A673 (cell line): Measurements from ENCODE around the gene DLG2. TPM values are rescaled to one million over a fixed set of nuclear protein-coding genes. Genes with fewer than 3 reads are reported as not detected.

Experiments used
- BruUV-seq: library from RNA; stranded (reverse); fragments of 400-500 nt; replicated peaks from 2 replicates; lab custom pipeline; 2021; lab: Mats Ljungman, UMichigan
- CTCF ChIA-PET: fragments of 300-600 bp; sonication (Branson Sonifier 250); formaldehyde crosslinking; loops from one replicate; lab custom pipeline; 2022; ENCODE audit warnings: antibody characterized with exemption; lab: Charles Lee
- POLR2A ChIA-PET: fragments of 300-600 bp; sonication (Branson Sonifier 250); formaldehyde crosslinking; loops from one replicate; lab custom pipeline; 2022; ENCODE audit warnings: antibody characterized with exemption; ENCODE audit not compliant: low non-redundant PET; lab: Charles Lee
- DNase-seq: peaks from one replicate; pipeline ENCODE4 v3.0.0-alpha.2; 2015; ENCODE audit warnings: low spot score
- H3K27ac ChIP-seq: fragments of 200-600 bp; sonication (generic); 2 replicates; pipeline ENCODE4 v1.5.1; 2016; ENCODE audit warnings: mixed run types, low read depth, mild to moderate bottlenecking, mixed read lengths, antibody characterized with exemption, low read length; ENCODE audit not compliant: poor library complexity, severe bottlenecking
- H3K27me3 ChIP-seq: fragments of 200-600 bp; sonication (generic); replicated peaks from 2 replicates; pipeline ENCODE4 v1.6.1; 2017; ENCODE audit warnings: mixed run types, low read depth, mild to moderate bottlenecking, mixed read lengths, antibody characterized with exemption, low read length; ENCODE audit not compliant: insufficient read depth, poor library complexity
- H3K36me3 ChIP-seq: fragments of 200-600 bp; sonication (generic); 2 replicates; pipeline ENCODE4 v1.6.1; 2016; ENCODE audit warnings: mixed run types, mild to moderate bottlenecking, mixed read lengths, antibody characterized with exemption, low read length; ENCODE audit not compliant: insufficient read depth, poor library complexity, severe bottlenecking
- H3K4me1 ChIP-seq: fragments of 200-600 bp; sonication (generic); 2 replicates; pipeline ENCODE4 v1.6.1; 2017; ENCODE audit warnings: mixed run types, mild to moderate bottlenecking, mixed read lengths, antibody characterized with exemption, low read length; ENCODE audit not compliant: insufficient read depth, poor library complexity, severe bottlenecking
- H3K4me3 ChIP-seq: fragments of 200-600 bp; sonication (generic); 2 replicates; pipeline ENCODE4 v1.5.1; 2016; ENCODE audit warnings: low read depth, mixed run types, mild to moderate bottlenecking, mixed read lengths, low read length; ENCODE audit not compliant: poor library complexity, severe bottlenecking
- H3K9me3 ChIP-seq: fragments of 200-600 bp; sonication (generic); 2 replicates; pipeline ENCODE4 v1.6.1; 2016; ENCODE audit warnings: mixed run types, low read depth, mild to moderate bottlenecking, mixed read lengths, antibody characterized with exemption, low read length; ENCODE audit not compliant: poor library complexity, severe bottlenecking
- EZH2 ChIP-seq: fragments of 200-600 bp; sonication (generic); IDR thresholded peaks from 2 replicates; pipeline ENCODE4 v1.6.1; 2017; ENCODE audit warnings: borderline replicate concordance, low read depth, mild to moderate bottlenecking, mixed read lengths, antibody characterized with exemption, low read length; ENCODE audit not compliant: poor library complexity, severe bottlenecking
- intact Hi-C: fragments of 100-400 bp; cut with micrococcal nuclease; formaldehyde crosslinking; loops from one replicate; pipeline ENCODE4 v1.10.0; 2022; ENCODE audit not compliant: unreplicated experiment
- total RNA-seq: library from RNA; stranded (reverse); gene quantifications from 2 replicates; pipeline ENCODE4 v1.2.3, GENCODE V29; 2021
- TF ChIP-seq, protein P1 (sequence below): fragments of 300-800, 200-600 bp; sonication (generic); conservative IDR thresholded peaks from 2 replicates; pipeline ENCODE4 v1.5.1; 2017; ENCODE audit warnings: low read depth, mild to moderate bottlenecking, antibody characterized with exemption, low read length, moderate library complexity, mixed read lengths

DLG2 gene
- total RNA-seq, 1 experiment from 2014 or later = 277 TPM

DNA sequence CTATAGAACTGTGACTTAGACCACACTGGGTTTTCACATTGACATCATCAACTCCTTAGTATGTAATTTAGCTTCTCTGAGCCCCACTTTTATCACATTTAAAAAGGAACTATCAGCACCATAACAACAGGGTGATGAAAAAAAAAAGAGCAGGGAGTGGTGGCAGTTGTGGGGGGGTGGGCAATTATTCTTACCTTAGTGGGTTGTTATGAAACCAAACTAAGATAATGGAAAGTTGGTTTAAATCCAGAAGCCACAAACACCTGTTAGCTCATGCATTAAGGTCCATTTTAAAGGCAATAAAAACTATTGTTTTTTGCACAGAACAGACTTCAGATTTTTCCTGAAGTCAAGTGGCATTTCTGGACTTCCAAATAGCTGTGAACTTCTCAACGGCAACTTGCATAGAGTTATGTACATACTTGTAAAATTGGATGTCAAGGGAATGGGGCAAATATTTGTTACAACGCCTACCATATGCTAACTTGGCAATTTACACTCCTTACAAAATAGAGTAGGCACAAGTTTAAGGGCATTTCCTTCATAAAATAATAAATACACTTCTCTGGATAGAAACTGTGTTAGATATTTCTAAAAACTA is 793.6 kb downstream of the DLG2 start:
- intact Hi-C loops = no loop called here
- Histone ChIP-seq H3K9me3 (no peaks in the 10 kb centered on the region), H3K36me3 (no peaks in the 10 kb centered on the region), H3K4me3 (no peak overlapping the region), H3K27ac (no peak overlapping the region), H3K27me3 (peaks cover 12% of the 10 kb centered on the region), H3K4me1 (no peaks in the 10 kb centered on the region)
- no TSS peak for BruUV-seq
- ChIA-PET CTCF (no interaction called here), POLR2A (interaction anchor here (0.6 kb wide), 1 partner anchor 18 kb away, joined by 3 read pairs; no protein-coding TSS in a partner anchor)
- no peak for DNase-seq
- TF ChIP-seq, protein P1, sequence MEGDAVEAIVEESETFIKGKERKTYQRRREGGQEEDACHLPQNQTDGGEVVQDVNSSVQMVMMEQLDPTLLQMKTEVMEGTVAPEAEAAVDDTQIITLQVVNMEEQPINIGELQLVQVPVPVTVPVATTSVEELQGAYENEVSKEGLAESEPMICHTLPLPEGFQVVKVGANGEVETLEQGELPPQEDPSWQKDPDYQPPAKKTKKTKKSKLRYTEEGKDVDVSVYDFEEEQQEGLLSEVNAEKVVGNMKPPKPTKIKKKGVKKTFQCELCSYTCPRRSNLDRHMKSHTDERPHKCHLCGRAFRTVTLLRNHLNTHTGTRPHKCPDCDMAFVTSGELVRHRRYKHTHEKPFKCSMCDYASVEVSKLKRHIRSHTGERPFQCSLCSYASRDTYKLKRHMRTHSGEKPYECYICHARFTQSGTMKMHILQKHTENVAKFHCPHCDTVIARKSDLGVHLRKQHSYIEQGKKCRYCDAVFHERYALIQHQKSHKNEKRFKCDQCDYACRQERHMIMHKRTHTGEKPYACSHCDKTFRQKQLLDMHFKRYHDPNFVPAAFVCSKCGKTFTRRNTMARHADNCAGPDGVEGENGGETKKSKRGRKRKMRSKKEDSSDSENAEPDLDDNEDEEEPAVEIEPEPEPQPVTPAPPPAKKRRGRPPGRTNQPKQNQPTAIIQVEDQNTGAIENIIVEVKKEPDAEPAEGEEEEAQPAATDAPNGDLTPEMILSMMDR = no peak
- no peak for TF ChIP-seq EZH2

DNA sequence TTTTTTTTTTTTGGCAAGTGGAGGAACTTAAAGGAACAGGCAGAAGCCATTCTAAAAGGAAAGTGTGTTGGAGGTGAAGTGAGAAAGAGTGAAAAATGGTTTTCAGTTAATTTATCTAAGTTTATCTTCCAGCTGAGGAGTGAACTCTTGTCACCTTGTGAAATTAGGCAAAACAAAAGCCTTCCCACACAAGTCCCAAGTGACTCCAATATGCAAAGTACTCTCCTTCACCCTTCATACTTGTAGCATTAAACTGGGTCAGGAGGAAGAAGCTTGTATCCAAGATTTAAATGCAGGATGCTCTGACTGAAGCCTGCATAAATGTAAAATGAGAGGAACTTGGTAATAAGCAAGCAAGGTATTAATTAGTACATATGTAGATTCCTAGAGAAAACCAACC is 796.8 kb downstream of the DLG2 start:
- TF ChIP-seq EZH2 = no peak
- TF ChIP-seq, protein P1 = no peak
- H3K27ac ChIP-seq = no peak overlapping the region
- H3K36me3 ChIP-seq = no peaks in the 10 kb centered on the region
- no peak for DNase-seq
- CTCF ChIA-PET = no interaction called here
- POLR2A ChIA-PET = no interaction called here
- H3K27me3 ChIP-seq = peaks cover 12% of the 10 kb centered on the region
- H3K4me3 ChIP-seq = no peak overlapping the region
- H3K4me1 ChIP-seq = no peaks in the 10 kb centered on the region
- intact Hi-C loops = no loop called here
- no peaks in the 10 kb centered on the region for H3K9me3 ChIP-seq
- no TSS peak for BruUV-seq

DNA sequence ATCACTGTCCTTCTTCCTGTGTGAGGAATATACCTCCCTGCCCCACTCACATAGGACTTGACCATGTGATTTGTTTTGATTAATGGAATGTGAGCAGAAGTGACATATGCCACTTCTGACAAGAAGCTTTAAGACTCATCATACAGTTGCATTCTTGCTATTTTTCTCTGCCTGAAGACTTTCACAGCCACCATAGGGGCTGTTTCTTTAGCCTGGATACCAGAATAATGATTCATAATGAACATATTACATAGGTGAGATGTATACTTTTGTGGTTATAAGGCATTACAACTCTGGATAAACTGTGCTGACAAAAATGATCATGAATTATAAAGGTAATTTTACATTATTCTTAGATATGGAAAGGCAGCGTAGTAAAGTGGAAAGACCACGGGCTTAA is 798.0 kb downstream of the DLG2 start:
- intact Hi-C loops = no loop called here
- Histone ChIP-seq H3K4me1 (no peaks in the 10 kb centered on the region), H3K36me3 (no peaks in the 10 kb centered on the region), H3K27me3 (peaks cover 7% of the 10 kb centered on the region), H3K9me3 (no peaks in the 10 kb centered on the region), H3K27ac (no peak overlapping the region), H3K4me3 (no peak overlapping the region)
- no peak for TF ChIP-seq EZH2
- TF ChIP-seq, protein P1 = no peak
- CTCF ChIA-PET = no interaction called here
- POLR2A ChIA-PET = no interaction called here
- DNase-seq = no peak
- BruUV-seq = no TSS peak
